Skeletal muscle tissue (tissue), 4 donors: Measurements from ENCODE around the gene UGT1A6. TPM values are rescaled to one million over a fixed set of nuclear protein-coding genes. Genes with fewer than 3 reads are reported as not detected.
"Not testable (repeated sequence)": the region's sequence is repeated elsewhere in the genome, so short reads cannot be mapped to it uniquely, and the experiment has no call there.

ENCODE experiments used
- H3K27ac ChIP-seq: one replicate; pipeline ENCODE4 v1.7.0; 2013; ENCODE audit warnings: mild to moderate bottlenecking, low read depth, low read length, inconsistent platforms
- H3K27me3 ChIP-seq, 3 donors: one replicate each; pipeline ENCODE4 v1.7.0; 2013; ENCODE audit warnings: low read length in 3 of 3; ENCODE audit not compliant: control insufficient read depth in 3 of 3, insufficient read depth in 3 of 3
- H3K36me3 ChIP-seq, 3 donors: one replicate each; pipeline ENCODE4 v1.7.0; 2013; ENCODE audit warnings: low read length in 3 of 3; ENCODE audit not compliant: control insufficient read depth in 3 of 3, insufficient read depth in 3 of 3
- H3K4me1 ChIP-seq, 3 donors: one replicate each; pipeline ENCODE4 v1.7.0; 2013; ENCODE audit warnings: low read length in 3 of 3, mild to moderate bottlenecking in 3 of 3; ENCODE audit not compliant: control insufficient read depth in 3 of 3, insufficient read depth in 3 of 3
- H3K4me3 ChIP-seq, 3 donors: one replicate each; pipeline ENCODE4 v1.7.0; 2013; ENCODE audit warnings: low read length in 3 of 3
- H3K9ac ChIP-seq, 3 donors: one replicate each; pipeline ENCODE4 v1.7.0; 2013; ENCODE audit warnings: low read length in 3 of 3, mild to moderate bottlenecking in 3 of 3, moderate library complexity in 2 of 3, low read depth in 1 of 3
- H3K9me3 ChIP-seq, 3 donors: one replicate each; pipeline ENCODE4 v1.7.0; 2013; ENCODE audit warnings: low read length in 3 of 3; ENCODE audit not compliant: control insufficient read depth in 3 of 3
- total RNA-seq: library from RNA; depleted of rRNA; stranded (reverse); fragments of >200 nt; gene quantifications from one replicate; pipeline ENCODE4 v1.2.3, GENCODE V29; 2014
- donor health status: Osteomylitis.

UGT1A6 gene
- 0.52 TPM for total RNA-seq

- Histone ChIP-seq H3K27ac (no peak within 1 kb of the TSS), H3K9ac (no peak within 1 kb of the TSS), H3K36me3 (no peaks in the 10 kb centered on the region), H3K4me3 (no peak within 1 kb of the TSS), H3K4me1 (no peaks in the 10 kb centered on the region), H3K9me3 (no peaks in the 10 kb centered on the region), H3K27me3 (peaks cover 0 to 2% (median 0%) of the 10 kb centered on the region in 3 donors)
Observed at GRCh38 chr2:233692648-233693047, at the start of gene UGT1A6. Gene UGT1A6 (plus strand): TSS chr2:233692890. CDS start chr2:233693005, 115 bp downstream.

GRCh38 chr2:233643128-233643527 is 49.6 kb upstream of the UGT1A6 start:
- Histone ChIP-seq H3K36me3 (no peaks in the 10 kb centered on the region), H3K9me3 (no peaks in the 10 kb centered on the region), H3K4me3 (no peak overlapping the region), H3K27ac (no peak overlapping the region), H3K4me1 (no peaks in the 10 kb centered on the region), H3K9ac (no peak overlapping the region), H3K27me3 (no peaks in the 10 kb centered on the region)

- not testable (repeated sequence) for H3K4me1 ChIP-seq, H3K9me3 ChIP-seq, H3K9ac ChIP-seq, H3K4me3 ChIP-seq, H3K36me3 ChIP-seq, H3K27me3 ChIP-seq, H3K27ac ChIP-seq
Observed at GRCh38 chr2:233646033-233646432, 46.7 kb upstream of the UGT1A6 start.

- no peak overlapping the region for H3K27ac ChIP-seq
- no peak overlapping the region for H3K4me3 ChIP-seq
- H3K9ac ChIP-seq = no peak overlapping the region
- no peaks in the 10 kb centered on the region for H3K36me3 ChIP-seq
- no peaks in the 10 kb centered on the region for H3K9me3 ChIP-seq
- H3K27me3 ChIP-seq = peaks cover 0 to 2% (median 2%) of the 10 kb centered on the region in 3 donors
- H3K4me1 ChIP-seq = no peaks in the 10 kb centered on the region
Observed at GRCh38 chr2:233650981-233651380, 41.7 kb upstream of the UGT1A6 start.

- H3K9me3 ChIP-seq = no peaks in the 10 kb centered on the region
- peaks cover 0 to 2% (median 2%) of the 10 kb centered on the region in 3 donors for H3K27me3 ChIP-seq
- H3K4me1 ChIP-seq = no peaks in the 10 kb centered on the region
- H3K27ac ChIP-seq = no peak overlapping the region
- no peak overlapping the region for H3K9ac ChIP-seq
- H3K36me3 ChIP-seq = no peaks in the 10 kb centered on the region
- no peak overlapping the region for H3K4me3 ChIP-seq
Observed at GRCh38 chr2:233651430-233651829, 41.3 kb upstream of the UGT1A6 start.

GRCh38 chr2:233654501-233654900 is 38.2 kb upstream of the UGT1A6 start:
- H3K9me3 ChIP-seq = no peaks in the 10 kb centered on the region
- peaks cover 0 to 5% (median 2%) of the 10 kb centered on the region in 3 donors for H3K27me3 ChIP-seq
- H3K9ac ChIP-seq = no peak overlapping the region
- H3K27ac ChIP-seq = no peak overlapping the region
- no peaks in the 10 kb centered on the region for H3K36me3 ChIP-seq
- H3K4me1 ChIP-seq = no peaks in the 10 kb centered on the region
- H3K4me3 ChIP-seq = no peak overlapping the region

GRCh38 chr2:233655043-233655442 is 37.6 kb upstream of the UGT1A6 start:
- Histone ChIP-seq H3K36me3 (no peaks in the 10 kb centered on the region), H3K9me3 (no peaks in the 10 kb centered on the region), H3K9ac (no peak overlapping the region), H3K4me1 (no peaks in the 10 kb centered on the region), H3K27ac (no peak overlapping the region), H3K27me3 (peaks cover 0 to 5% (median 2%) of the 10 kb centered on the region in 3 donors), H3K4me3 (no peak overlapping the region)

GRCh38 chr2:233655943-233656342 is 36.7 kb upstream of the UGT1A6 start:
- not testable (repeated sequence) for H3K36me3 ChIP-seq, H3K27me3 ChIP-seq, H3K9me3 ChIP-seq, H3K27ac ChIP-seq, H3K9ac ChIP-seq, H3K4me3 ChIP-seq, H3K4me1 ChIP-seq

GRCh38 chr2:233656443-233656842 is 36.2 kb upstream of the UGT1A6 start:
- no peaks in the 10 kb centered on the region for H3K36me3 ChIP-seq
- H3K9me3 ChIP-seq = no peaks in the 10 kb centered on the region
- no peak overlapping the region for H3K4me3 ChIP-seq
- H3K4me1 ChIP-seq = no peaks in the 10 kb centered on the region
- H3K27ac ChIP-seq = no peak overlapping the region
- H3K27me3 ChIP-seq = peaks cover 0 to 5% (median 0%) of the 10 kb centered on the region in 3 donors
- no peak overlapping the region for H3K9ac ChIP-seq

GRCh38 chr2:233658610-233659009 is 34.1 kb upstream of the UGT1A6 start:
- no peak overlapping the region for H3K4me3 ChIP-seq
- H3K9me3 ChIP-seq = no peaks in the 10 kb centered on the region
- H3K36me3 ChIP-seq = no peaks in the 10 kb centered on the region
- no peaks in the 10 kb centered on the region for H3K4me1 ChIP-seq
- no peak overlapping the region for H3K9ac ChIP-seq
- H3K27ac ChIP-seq = no peak overlapping the region
- H3K27me3 ChIP-seq = peaks cover 0 to 2% (median 0%) of the 10 kb centered on the region in 3 donors

GRCh38 chr2:233663911-233664310 is 28.8 kb upstream of the UGT1A6 start:
- Histone ChIP-seq H3K9ac (no peak overlapping the region), H3K27me3 (no peaks in the 10 kb centered on the region), H3K9me3 (no peaks in the 10 kb centered on the region), H3K4me1 (no peaks in the 10 kb centered on the region), H3K36me3 (no peaks in the 10 kb centered on the region), H3K27ac (no peak overlapping the region), H3K4me3 (no peak overlapping the region)
